Neural progenitor cell (in vitro differentiated cells): ENCODE results near the gene ANKRD13D. TPM values are rescaled to one million over a fixed set of nuclear protein-coding genes. Genes with fewer than 3 reads are reported as not detected.
A peak's percentile ranks its signal among the peaks of the same experiment; 100 is the strongest.
"Not testable (repeated sequence)": the region's sequence is repeated elsewhere in the genome, so short reads cannot be mapped to it uniquely, and the experiment has no call there.

ENCODE experiments used
- DNase-seq: peaks from one replicate; pipeline ENCODE4 v3.0.0-alpha.2; 2016; ENCODE audit warnings: low spot score
- H2AFZ ChIP-seq: fragments of 200-600 bp; sonication (generic); replicated peaks from 2 replicates; pipeline ENCODE4 v1.6.1; 2016; ENCODE audit warnings: antibody characterized with exemption
- H3F3A ChIP-seq: fragments of 200-600 bp; sonication (generic); 2 replicates; pipeline ENCODE4 v1.6.1; 2016; ENCODE audit warnings: antibody characterized with exemption, low read depth
- H3K27ac ChIP-seq: fragments of 200-600 bp; sonication (generic); 2 replicates; pipeline ENCODE4 v1.5.1; 2016; ENCODE audit warnings: mild to moderate bottlenecking
- H3K27me3 ChIP-seq: fragments of 200-600 bp; sonication (generic); 2 replicates; pipeline ENCODE4 v1.6.1; 2016; ENCODE audit warnings: mild to moderate bottlenecking, moderate library complexity
- H3K36me3 ChIP-seq: fragments of 200-600 bp; sonication (generic); 2 replicates; pipeline ENCODE4 v1.5.1; 2016
- H3K4me1 ChIP-seq: fragments of 200-600 bp; sonication (generic); 2 replicates; pipeline ENCODE4 v1.6.1; 2016; ENCODE audit warnings: mixed run types
- H3K4me2 ChIP-seq: fragments of 200-600 bp; sonication (generic); 2 replicates; pipeline ENCODE4 v1.6.1; 2016
- H3K4me3 ChIP-seq: fragments of 200-600 bp; sonication (generic); 2 replicates; pipeline ENCODE4 v1.5.1; 2016
- H3K79me2 ChIP-seq: fragments of 200-600 bp; sonication (generic); 2 replicates; pipeline ENCODE4 v1.6.1; 2016; ENCODE audit warnings: low read depth
- H3K9ac ChIP-seq: fragments of 200-600 bp; sonication (generic); 2 replicates; pipeline ENCODE4 v1.6.1; 2016
- H3K9me3 ChIP-seq: fragments of 200-600 bp; sonication (generic); 2 replicates; pipeline ENCODE4 v1.5.1; 2016; ENCODE audit warnings: low read depth
- H4K20me1 ChIP-seq: fragments of 200-600 bp; sonication (generic); 2 replicates; pipeline ENCODE4 v1.6.1; 2016; ENCODE audit warnings: low read depth
- H3K27ac Mint-ChIP-seq: 3 replicates; pipeline ENCODE4 v1.8.0; 2021; ENCODE audit warnings: mixed read lengths
- H3K27me3 Mint-ChIP-seq: 2 replicates; pipeline ENCODE4 v1.8.0; 2022; ENCODE audit warnings: low read depth, mild to moderate bottlenecking, inconsistent platforms, moderate library complexity, mixed read lengths; ENCODE audit not compliant: insufficient read depth
- H3K36me3 Mint-ChIP-seq: 3 replicates; pipeline ENCODE4 v1.8.0; 2021; ENCODE audit warnings: mixed read lengths
- H3K4me1 Mint-ChIP-seq: 3 replicates; pipeline ENCODE4 v1.8.0; 2021; ENCODE audit warnings: mixed read lengths
- H3K4me3 Mint-ChIP-seq: 3 replicates; pipeline ENCODE4 v1.8.0; 2021; ENCODE audit warnings: mild to moderate bottlenecking, moderate library complexity, mixed read lengths
- H3K9me3 Mint-ChIP-seq: 3 replicates; pipeline ENCODE4 v1.8.0; 2020; ENCODE audit warnings: mixed read lengths
- EZH2 ChIP-seq: fragments of 200-600 bp; sonication (generic); IDR thresholded peaks from 2 replicates; pipeline ENCODE4 v1.6.1; 2017; ENCODE audit warnings: antibody characterized with exemption, mild to moderate bottlenecking, moderate library complexity
- EZH2phosphoT487 ChIP-seq: fragments of 200-600 bp; sonication (generic); IDR thresholded peaks from 2 replicates; pipeline ENCODE4 v1.6.1; 2017; ENCODE audit warnings: antibody characterized with exemption
- total RNA-seq: library from RNA; depleted of rRNA; stranded (reverse); fragments of >200 nt; gene quantifications from 2 replicates; pipeline ENCODE4 v1.2.3, GENCODE V29; 2015; ENCODE audit warnings: low replicate concordance
- TF ChIP-seq, protein P1 (sequence below): fragments of 200-600 bp; sonication (generic); IDR thresholded peaks from 2 replicates; pipeline ENCODE4 v1.5.1; 2017; ENCODE audit warnings: antibody characterized with exemption, mild to moderate bottlenecking

The ANKRD13D gene
- total RNA-seq, 1 donor from 2014 or later = 21.0 TPM

DNA sequence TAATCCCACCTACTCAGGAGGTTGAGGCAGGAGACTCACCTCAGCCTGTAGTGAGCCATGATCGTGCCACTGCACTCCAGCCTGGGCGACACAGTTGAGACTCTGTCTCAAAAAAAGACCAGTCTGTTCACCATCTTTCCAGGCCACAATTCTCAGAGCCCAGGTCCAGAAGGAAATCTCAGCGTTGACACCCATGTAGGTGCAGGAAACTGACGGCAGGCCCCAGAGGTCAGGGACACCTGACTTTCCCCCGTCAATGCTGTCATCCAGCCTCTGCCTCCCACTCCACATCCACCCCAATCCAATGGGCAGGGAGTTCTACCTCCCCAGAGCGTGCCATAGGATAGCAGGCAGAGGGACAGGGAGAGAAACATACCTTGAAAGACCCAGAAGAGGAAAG, 28.7 kb upstream of the ANKRD13D start:
- H3K27me3 Mint-ChIP-seq = peaks cover 5% of the 10 kb centered on the region
- H3K27ac Mint-ChIP-seq = no peak overlapping the region

DNA sequence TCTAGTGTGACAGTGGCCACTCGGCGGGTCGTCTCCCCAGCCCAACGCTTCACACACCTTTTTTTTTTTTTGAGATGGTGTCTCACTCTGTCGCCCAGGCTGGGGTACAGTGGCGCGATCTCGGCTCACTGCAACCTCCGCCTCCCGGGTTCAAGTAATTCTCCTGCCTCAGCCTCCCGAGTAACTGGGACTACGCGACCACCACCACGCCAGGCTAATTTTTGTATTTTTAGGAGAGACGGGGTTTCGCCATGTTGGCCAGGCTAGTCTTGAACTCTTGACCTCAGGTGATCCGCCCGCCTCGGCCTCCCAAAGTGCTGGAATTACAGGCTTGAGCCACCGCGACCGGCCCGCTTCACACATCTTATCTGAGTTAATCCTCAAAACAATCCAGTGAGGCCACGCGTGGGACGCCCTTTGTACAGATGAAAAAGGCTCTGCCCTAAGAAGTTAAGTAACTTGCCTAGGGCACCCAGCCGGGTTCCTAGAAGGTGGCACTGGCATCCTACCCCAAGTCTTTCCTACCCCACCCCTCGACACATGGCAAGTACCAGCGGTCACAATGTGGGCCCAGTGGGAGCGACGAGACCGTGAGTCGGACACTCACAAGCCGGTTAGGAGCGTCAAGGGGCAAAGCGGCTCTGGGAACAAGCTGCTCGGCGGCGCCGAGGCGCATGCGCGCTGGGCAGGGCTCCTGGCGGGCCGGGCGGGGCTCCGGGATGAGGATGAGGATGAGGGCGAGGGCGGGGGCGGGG, 28.0 kb upstream of the ANKRD13D start:
- not testable (repeated sequence) for H3K9me3 ChIP-seq, H3K9ac ChIP-seq, H3K9me3 Mint-ChIP-seq, H3K4me1 ChIP-seq, H3K27ac ChIP-seq, H4K20me1 ChIP-seq, H3K79me2 ChIP-seq, H3K36me3 ChIP-seq
- Histone ChIP-seq H2AFZ (peak overlapping the region; percentile 91), H3F3A (peaks cover 55% of the 10 kb centered on the region), H3K27me3 (peaks cover 27% of the 10 kb centered on the region), H3K4me3 (peak overlapping the region; percentile 37), H3K4me2 (peak overlapping the region; percentile 91)
- H3K4me3 Mint-ChIP-seq = peak overlapping the region; percentile 83
- peaks cover 29% of the 10 kb centered on the region for H3K4me1 Mint-ChIP-seq
- H3K27ac Mint-ChIP-seq = peak overlapping the region; percentile 69
- H3K27me3 Mint-ChIP-seq = peaks cover 12% of the 10 kb centered on the region
- DNase-seq = peak; percentile 87
- peaks cover 13% of the 10 kb centered on the region for H3K36me3 Mint-ChIP-seq

More for the DNA sequence above, 28.7 kb upstream of the ANKRD13D start:
- no peaks in the 10 kb centered on the region for H3K79me2 ChIP-seq
- H3K9me3 ChIP-seq = no peaks in the 10 kb centered on the region
- DNase-seq = no peak
- Mint-ChIP-seq H3K9me3 (no peaks in the 10 kb centered on the region), H3K4me1 (peaks cover 24% of the 10 kb centered on the region), H3K36me3 (peaks cover 15% of the 10 kb centered on the region), H3K4me3 (peak overlapping the region; percentile 67)
- H4K20me1 ChIP-seq = peaks cover under 1% of the 10 kb centered on the region
- H3K27ac ChIP-seq = no peak overlapping the region
- peaks cover 56% of the 10 kb centered on the region for H3F3A ChIP-seq
- peaks cover 22% of the 10 kb centered on the region for H3K27me3 ChIP-seq
- H3K9ac ChIP-seq = no peak overlapping the region
- H3K4me1 ChIP-seq = no peaks in the 10 kb centered on the region
- H3K4me2 ChIP-seq = no peak overlapping the region
- no peak overlapping the region for H3K4me3 ChIP-seq
- TF ChIP-seq, protein P1, sequence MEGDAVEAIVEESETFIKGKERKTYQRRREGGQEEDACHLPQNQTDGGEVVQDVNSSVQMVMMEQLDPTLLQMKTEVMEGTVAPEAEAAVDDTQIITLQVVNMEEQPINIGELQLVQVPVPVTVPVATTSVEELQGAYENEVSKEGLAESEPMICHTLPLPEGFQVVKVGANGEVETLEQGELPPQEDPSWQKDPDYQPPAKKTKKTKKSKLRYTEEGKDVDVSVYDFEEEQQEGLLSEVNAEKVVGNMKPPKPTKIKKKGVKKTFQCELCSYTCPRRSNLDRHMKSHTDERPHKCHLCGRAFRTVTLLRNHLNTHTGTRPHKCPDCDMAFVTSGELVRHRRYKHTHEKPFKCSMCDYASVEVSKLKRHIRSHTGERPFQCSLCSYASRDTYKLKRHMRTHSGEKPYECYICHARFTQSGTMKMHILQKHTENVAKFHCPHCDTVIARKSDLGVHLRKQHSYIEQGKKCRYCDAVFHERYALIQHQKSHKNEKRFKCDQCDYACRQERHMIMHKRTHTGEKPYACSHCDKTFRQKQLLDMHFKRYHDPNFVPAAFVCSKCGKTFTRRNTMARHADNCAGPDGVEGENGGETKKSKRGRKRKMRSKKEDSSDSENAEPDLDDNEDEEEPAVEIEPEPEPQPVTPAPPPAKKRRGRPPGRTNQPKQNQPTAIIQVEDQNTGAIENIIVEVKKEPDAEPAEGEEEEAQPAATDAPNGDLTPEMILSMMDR = no peak
- no peak for TF ChIP-seq EZH2phosphoT487
- H2AFZ ChIP-seq = no peak overlapping the region
- peaks cover 4% of the 10 kb centered on the region for H3K36me3 ChIP-seq

DNA sequence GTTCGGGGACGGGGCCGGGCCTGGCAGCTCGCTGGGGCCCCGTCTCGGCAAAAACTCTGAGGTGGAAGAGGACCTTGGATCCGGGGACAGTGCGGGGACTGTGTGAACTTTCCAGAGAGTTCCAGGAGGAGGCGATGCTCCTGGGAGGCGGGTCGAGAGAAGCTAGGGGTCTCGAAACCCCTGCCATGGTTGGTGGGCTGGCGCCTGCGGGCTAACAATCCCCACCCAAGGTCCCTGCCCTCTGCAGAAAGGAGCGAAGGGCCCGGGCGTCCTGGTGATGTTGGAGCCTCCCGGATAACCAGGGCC, 27.5 kb upstream of the ANKRD13D start:
- no peak for DNase-seq
- Histone ChIP-seq H2AFZ (peak overlapping the region; percentile 91), H3K4me1 (no peaks in the 10 kb centered on the region)

More for the DNA sequence above, 27.5 kb upstream of the ANKRD13D start:
- Mint-ChIP-seq H3K36me3 (peaks cover 13% of the 10 kb centered on the region), H3K4me1 (peaks cover 29% of the 10 kb centered on the region), H3K27me3 (peaks cover 12% of the 10 kb centered on the region), H3K4me3 (peak overlapping the region; percentile 76), H3K27ac (no peak overlapping the region), H3K9me3 (no peaks in the 10 kb centered on the region)
- peaks cover 52% of the 10 kb centered on the region for H3F3A ChIP-seq
- peak overlapping the region; percentile 91 for H3K4me2 ChIP-seq
- H3K9ac ChIP-seq = no peak overlapping the region
- no peak overlapping the region for H3K27ac ChIP-seq
- peak overlapping the region; percentile 37 for H3K4me3 ChIP-seq
- peaks cover under 1% of the 10 kb centered on the region for H3K79me2 ChIP-seq
- peaks cover 4% of the 10 kb centered on the region for H3K36me3 ChIP-seq
- TF ChIP-seq EZH2 = no peak
- TF ChIP-seq, protein P1 = peak; percentile 33
- H3K27me3 ChIP-seq = peaks cover 27% of the 10 kb centered on the region
- peaks cover 7% of the 10 kb centered on the region for H4K20me1 ChIP-seq
- no peaks in the 10 kb centered on the region for H3K9me3 ChIP-seq
